NCI-H748 (cell line): ENCODE results near the gene CRYBG1.

Experiments
- DNase-seq: peaks from one replicate; lab custom pipeline; 2025; ENCODE audit not compliant: unreplicated experiment; lab: John Stamatoyannopoulos, UW

Gene CRYBG1

DNA sequence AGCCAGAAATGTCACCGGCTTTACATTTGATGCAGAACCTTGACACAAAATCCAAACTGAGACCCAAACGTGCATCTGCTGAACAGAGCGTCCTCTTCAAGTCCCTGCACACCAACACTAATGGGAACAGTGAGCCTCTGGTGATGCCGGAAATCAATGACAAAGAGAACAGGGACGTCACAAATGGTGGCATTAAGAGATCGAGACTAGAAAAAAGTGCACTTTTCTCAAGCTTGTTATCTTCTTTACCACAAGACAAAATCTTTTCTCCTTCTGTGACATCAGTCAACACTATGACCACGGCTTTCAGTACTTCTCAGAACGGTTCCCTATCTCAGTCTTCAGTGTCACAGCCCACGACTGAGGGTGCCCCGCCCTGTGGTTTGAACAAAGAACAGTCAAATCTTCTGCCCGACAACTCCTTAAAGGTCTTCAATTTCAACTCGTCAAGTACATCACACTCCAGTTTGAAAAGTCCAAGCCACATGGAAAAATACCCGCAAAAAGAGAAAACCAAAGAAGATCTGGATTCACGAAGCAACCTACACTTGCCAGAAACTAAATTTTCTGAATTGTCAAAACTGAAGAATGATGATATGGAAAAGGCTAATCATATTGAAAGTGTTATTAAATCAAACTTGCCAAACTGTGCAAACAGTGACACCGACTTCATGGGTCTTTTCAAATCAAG is 160.3 kb downstream of the CRYBG1 start:
- DNase-seq, result no peak

DNA sequence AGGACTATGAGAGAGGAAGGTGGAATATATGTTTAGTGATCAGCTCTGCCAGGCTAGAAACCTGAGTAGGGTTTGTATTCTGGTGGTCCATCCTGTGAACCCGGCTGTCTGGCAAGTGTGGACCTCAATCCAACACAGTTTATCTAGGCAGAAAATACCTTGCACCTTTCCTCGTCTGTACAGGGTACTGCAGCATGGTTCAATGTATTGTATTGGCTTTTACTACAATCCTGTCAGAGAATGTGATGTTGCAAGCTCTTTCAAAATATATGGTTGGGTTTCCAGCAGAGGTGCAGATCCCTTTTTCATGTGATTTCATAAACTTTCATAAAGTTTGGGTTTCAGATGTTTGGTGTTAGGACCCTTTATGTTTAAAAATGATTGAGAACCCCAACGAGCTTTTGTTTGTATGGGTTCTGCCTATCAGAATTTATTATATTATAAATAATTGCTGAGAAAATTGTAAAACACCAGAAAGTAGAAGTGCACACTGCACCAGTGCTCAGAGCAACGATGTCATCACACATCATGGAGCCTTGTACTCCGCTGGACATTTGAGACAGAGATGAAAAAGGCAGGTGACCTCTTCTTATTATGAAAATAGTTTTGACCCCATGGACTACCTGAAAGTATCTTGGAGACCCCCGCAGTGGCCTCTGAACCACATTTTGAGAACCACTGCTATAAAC is 162.2 kb downstream of the CRYBG1 start:
- no peak for DNase-seq

DNA sequence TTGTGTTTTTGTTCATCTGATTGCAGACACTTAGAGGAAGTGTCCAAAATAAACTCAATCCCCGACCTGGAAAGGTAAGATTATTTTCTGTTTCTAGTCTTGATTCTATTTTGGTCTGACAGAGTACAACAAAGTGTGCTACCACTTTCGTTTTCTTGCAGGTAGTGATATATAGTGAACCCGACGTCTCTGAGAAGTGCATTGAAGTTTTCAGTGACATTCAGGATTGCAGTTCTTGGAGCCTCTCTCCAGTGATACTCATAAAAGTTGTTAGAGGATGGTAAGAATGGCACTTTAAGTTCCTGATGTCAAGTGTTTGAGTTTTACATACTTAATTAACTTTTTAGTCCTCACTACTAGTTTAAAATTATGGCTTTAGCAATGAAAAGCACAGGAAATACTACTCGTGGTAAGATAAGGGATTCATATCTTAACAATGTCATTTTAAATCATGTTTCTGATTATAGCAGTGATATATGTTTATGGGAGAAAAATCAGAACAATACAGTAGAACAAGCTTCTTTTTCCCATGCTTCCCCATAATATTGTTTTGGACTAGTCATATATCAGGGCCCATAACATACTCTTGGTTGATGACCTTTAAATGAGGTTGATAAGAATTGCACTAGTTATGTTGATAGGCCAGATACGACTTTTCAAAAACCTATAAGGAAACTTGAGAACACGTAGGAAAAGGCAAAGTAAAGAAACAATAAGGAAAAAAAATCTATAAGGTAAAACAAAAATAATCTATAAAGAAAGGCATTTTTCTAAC is 164.8 kb downstream of the CRYBG1 start:
- DNase-seq, result no peak

DNA sequence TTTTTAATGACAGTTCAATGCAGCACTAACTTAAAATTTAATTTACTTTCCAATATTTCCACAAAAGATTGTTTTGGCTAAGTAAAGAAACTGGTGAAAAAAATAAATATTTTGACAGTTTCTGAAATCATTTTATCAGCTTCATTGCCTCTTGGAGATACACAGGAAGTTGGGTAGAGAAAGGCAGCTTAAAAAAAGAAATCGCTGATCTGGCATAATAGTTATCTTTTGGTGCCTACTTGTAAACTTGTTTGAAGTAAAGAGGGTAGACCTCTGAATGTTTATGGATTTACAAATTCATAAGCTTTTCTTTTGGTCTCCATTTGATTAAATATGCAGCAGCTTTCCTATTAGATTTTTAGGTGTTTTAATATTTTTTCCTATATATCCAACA is 165.4 kb downstream of the CRYBG1 start:
- no peak for DNase-seq

DNA sequence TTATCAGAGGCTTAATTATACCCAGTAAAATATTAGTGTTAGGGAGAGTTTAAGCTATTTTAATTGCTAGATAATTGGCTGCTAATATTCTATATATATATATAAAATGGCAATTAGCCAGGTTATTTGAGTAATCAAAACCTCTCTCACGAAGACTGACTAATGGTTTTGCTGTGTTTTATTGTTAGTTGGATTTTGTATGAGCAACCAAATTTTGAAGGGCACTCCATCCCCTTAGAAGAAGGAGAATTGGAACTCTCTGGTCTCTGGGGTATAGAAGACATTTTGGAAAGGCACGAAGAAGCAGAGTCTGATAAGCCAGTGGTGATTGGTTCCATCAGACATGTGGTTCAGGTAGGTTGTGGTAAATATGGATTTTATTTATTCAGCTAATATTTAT is 166.6 kb downstream of the CRYBG1 start:
- DNase-seq, result no peak

DNA sequence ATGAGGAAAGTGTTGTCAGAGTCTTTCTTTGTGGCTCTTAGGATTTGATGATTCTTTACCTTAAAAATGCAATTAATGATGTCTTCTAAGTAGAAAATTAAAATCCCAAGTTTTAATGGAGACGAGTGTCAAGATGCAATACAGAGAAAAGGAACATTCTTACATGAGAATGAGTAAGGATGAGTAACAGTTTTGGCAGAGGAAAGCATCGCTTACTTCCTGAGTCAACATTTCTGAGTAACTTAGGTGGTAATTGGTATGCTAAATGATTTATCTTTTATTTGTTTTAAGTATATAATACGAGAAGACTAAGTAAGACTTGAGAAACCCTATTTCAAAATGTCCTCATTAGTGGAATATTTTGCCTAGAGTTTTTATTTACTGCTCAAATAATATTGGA is 167.5 kb downstream of the CRYBG1 start:
- no peak for DNase-seq

DNA sequence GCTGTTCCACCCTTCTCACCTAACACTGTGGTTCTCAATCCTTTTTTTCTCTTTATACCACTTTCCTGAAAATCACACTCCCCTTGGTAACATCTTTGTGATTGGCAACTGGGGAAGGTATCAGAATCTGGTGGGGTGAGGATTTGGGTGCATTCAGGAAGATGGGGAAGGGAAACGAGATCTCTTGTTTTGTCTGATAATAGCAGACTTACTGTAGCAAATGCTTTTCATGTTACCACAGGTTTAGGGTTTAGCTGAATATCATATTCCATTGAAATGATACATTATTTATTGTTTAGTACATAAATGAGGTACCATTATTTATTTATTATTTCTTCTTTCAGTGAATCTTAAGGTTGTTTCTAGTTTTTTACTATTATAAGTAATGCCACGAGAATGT is 168.0 kb downstream of the CRYBG1 start:
- DNase-seq, result no peak

DNA sequence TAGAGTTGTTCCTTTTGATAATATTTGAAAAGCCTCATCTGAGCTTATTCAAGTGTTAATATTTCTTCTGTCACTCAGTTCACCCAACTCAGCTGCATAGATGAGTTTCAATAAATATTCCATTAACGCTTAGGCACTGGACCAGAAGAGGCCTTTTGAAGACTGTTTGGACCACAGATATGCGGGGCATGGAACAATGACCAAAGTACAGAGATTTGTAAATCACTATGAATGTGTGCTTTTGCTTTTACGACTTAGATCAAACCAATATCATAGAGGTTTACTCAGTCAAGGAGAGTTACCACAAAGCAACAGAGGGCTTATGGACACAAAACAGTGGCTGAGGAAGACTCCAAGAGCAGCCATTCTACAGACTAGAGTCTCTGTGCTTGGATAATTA is 168.9 kb downstream of the CRYBG1 start:
- no peak for DNase-seq

DNA sequence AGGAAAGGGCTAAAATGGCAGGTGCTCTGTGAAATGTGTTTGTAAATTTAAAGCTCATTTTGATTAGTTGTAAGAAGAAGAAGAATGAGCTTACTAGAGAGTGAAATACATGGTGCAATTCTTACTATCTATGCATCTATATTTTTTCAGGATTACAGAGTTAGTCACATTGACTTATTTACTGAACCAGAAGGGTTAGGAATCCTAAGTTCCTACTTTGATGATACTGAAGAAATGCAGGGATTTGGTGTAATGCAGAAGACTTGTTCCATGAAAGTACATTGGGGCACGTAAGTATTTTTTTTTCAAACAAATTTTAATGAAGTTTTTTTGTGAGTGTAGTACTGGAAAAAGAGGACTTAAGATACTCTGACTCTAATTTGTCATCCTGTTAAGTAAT is 169.5 kb downstream of the CRYBG1 start:
- no peak for DNase-seq

DNA sequence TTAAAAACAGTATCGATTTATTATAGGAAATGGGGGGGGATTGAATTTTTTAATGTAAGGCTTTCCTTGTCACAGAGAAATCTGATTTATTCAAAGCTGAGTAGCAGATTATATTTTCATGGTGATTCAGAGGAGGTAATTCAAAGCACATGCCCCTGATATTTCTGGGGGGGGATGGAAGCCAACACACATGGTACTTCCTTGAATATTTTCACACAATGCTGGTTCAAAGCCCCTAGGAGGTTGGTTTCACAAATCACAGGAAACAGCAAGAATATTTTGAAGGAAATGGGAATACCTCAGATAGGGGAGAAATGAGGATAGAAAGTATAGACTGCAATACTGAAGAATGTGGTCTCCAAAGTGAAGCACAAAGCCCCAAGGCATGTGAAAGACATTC is 170.0 kb downstream of the CRYBG1 start:
- no peak for DNase-seq

DNA sequence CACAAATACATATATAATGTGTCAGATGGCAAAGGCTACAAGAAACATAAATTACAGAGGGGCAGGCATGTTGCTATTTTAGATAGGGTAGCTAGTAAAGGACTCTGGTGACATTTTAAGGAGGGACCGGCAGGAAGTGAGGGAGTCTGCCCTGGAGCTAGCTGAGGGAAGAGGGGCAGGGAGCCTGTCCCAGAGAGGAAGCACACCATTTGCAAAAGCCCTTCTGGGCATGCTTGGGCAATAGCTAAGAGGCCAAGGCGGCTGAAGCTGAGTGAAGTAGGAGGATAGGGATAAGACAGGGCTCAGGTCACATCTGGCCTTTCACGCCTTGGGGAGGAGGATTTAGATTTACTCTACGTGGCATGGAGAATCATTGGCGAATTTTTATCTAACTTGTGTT is 172.5 kb downstream of the CRYBG1 start:
- no peak for DNase-seq

DNA sequence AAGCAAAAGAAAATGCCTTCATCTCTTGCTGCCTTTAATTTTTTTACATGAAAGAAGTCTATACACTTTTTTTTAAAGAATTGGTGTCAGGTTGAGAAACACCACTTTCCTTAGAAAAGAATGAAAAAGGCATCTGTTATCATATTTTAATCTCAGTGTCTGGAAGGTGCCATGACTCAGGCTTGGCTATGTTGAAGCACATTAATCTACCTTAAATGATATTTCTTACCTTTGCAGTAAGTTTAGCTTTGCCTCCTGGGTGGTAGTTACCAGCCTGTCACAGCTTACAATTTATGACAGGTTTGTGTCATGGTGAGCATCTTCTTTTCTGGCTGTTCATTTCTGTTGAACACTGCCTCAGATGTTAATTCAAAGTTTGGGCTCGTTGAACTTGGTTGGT is 173.5 kb downstream of the CRYBG1 start:
- DNase-seq, result no peak

DNA sequence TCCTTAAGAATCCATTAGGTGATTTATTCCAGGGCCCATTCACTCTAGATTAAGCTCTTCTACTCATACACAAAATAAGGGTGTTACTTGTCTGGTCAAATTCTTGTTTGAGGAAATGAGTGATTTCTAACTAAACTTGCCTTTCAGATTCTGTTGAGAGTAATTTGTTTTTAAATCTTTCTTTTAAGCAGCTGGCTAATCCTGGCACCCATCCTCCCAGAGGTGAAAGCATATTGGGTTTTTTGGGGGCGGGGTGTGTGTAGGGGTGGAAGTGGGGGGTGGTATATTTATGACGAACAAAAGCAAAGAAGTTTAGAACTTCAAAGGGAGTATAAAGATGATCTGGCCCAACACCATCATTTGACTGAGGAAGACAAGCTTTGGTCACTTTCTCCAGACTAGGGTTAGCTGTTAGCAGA is 174.1 kb downstream of the CRYBG1 start:
- DNase-seq, result no peak

DNA sequence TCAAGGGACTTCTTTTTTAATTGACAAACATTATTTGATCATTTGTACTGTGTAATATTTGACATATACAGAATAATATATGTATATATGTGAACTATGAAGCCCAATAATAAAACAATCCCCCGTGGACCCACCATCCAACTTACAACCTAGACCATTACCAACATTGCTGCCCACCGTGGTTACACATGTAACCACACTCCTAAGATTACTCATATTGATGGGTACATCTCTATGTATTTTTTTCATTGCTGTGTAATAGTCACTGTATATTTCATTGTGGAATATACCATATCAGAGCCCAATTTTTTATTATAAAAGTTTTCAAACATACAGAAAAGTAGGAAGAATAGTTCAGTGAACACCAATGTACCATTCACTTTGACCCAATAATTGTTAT is 174.5 kb downstream of the CRYBG1 start:
- DNase-seq, result no peak

DNA sequence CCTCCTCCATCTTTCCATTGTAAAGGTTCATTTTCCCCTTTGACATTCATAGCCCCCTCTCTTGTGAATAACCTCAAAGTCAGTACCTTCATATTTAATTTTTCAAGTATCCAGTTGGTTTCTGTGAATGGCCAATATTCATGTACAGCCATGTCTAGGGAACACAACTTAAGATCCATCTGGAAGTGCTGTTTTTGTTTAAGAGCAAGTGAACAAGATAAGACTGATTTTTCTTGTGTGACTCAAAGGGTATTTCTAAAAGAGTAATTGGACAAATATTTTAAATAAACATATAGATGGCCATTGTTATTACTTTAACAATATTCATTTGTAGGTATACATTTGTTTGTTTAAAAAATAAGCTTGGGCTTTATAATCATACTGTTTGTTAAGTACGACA is 175.8 kb downstream of the CRYBG1 start:
- no peak for DNase-seq

DNA sequence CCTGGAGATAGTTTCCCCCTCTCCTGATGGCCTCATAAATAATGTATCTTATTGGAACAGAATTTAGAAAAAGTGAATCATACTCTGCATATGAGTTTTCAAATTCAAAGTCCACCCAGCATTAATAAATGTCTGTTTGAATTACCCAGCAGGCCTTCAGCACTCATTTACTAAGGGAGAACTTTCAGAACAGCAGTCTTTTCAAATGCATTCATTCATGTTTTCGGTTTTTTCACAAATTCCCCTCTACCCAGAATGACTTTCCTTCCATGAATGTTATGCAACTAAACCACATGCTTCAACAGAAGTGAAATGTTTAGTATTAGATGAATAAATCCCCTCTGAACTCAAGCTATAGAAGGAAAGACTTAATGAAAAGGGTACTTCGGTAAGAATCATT is 176.3 kb downstream of the CRYBG1 start:
- no peak for DNase-seq

DNA sequence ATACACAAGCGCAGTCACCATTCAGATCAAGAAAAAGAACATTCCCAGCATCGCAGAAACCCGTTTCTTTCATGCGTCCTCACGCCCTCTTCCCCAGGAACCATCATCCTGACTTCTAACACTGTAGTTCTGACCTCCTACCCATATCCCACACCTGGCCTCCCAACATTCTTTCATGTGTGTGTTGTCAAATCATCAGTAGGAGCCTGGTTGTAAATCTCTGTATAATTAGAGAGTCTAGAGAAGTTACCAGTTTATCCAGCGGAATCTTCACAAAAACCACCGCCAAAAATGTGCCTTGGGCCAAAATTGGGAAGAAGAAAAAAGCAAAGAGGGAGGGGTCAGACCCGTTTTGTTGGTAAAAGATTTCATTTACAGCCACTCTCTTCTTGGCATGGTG is 177.1 kb downstream of the CRYBG1 start:
- DNase-seq, result no peak

DNA sequence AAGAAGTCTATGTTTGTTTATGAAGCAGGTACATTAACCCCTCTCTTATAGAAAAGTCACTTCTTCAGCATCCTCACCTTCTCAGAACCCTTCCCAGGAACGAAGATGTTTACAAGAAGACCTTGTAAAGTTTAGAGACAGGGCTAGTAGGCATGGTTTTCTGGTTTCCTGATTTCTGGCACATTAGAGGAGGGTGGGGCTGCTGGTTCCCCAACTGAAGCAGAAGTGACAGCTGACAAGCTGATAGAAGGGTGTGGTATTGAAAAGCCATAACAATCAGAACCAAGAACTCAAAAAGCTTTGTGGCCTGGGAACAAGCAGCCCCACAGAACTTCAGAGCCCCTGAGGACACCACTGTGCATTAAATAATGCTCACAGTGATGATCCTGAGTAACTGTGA is 177.6 kb downstream of the CRYBG1 start:
- no peak for DNase-seq

DNA sequence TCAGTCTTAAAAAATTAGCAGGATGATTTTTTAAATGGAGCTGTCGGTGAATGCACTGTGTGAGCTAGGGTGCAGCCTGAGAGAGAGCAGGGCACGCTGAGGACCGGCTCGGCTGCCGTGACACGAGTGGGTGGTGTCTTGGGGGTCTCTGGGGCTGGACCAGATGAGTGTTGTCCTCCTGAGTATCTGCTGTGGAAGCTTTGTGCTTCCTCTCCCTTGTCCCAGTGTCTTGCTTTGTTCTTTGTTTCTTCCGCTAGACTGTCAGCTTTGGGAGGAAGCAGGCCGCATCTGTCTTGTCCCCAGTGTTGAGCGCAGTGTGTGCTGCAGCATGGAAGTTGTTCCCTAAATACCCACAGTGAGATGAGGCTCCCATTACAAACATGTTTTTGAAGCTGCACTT is 179.4 kb downstream of the CRYBG1 start:
- no peak for DNase-seq

DNA sequence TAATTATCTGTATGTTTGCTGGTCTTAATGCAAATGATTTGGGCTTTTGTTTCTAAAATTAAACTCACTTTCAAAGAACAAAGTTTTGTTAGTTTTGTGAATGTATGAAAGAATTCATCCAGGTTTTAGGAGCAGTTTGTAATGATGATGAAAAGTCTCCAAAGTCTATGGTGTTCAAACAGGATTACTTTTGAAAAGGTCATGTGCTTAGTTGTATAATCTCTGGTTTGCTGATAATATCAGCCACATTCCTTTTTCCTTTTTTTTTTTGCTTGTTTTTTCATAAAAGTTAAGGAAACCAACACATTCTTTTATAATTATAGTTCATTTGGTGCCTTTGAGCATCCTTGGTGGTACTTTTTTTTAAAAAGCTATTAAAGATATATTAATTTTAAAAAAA is 179.9 kb downstream of the CRYBG1 start:
- no peak for DNase-seq

DNA sequence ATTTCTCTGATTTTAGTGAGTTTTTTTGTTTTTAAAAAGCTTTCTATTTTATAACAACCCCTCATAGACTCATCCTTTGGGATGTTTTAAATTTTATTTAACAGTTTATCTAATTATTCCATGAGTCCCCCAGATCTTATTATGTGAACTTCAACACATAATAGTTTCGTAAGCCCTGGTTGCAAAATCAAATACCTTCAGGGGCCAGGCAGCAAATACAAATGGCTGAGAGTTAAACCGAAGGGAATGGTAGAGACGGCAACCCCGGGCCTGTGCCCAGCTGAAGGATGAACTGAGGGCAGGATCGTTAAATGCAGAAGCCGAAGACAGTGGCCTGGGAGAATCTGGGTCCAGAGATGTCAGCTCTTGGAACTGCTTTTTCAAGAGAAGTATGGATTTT is 180.4 kb downstream of the CRYBG1 start:
- no peak for DNase-seq

DNA sequence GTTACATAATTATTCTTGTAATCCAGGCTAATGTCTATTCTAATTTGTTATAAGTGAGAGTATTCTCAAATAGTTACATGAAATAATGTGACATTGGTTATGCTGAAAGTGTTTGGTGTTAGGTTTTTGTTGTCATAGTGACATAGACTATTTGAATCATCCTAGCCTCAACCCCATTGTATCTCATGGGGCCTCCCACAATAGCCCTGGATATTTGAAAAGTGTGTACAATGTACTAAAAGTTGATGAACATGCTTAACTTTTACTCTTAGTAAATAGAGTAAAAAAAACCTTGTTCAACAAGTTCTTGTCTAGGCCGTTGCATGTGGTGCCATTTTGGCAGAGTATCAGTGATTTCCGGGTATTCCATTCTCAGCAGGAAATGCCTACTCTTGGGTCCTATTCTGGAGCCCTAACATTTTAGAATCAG is 185.8 kb downstream of the CRYBG1 start:
- DNase-seq, result no peak
